22Rv1 (cell line): Measurements from ENCODE around the gene KIRREL2.

ENCODE experiments used
- H3K27ac ChIP-seq: fragments of 450-650 bp; 2 replicates; pipeline ENCODE4 v1.5.1; 2017
- CTCF ChIP-seq: fragments of 450-650 bp; IDR thresholded peaks from 2 replicates; pipeline ENCODE4 v1.5.1; 2017; ENCODE audit warnings: mild to moderate bottlenecking
- ZFX ChIP-seq: fragments of 450-650 bp; IDR thresholded peaks from 2 replicates; pipeline ENCODE4 v1.6.1; 2017; ENCODE audit warnings: antibody characterized with exemption, borderline replicate concordance

KIRREL2 gene

GRCh38 chr19:35816846-35817245, 39.9 kb upstream of the KIRREL2 start:
- TF ChIP-seq ZFX (no peak), CTCF (no peak)
- H3K27ac ChIP-seq, result no peak overlapping the region

GRCh38 chr19:35818445-35818844, 38.3 kb upstream of the KIRREL2 start:
- H3K27ac ChIP-seq, result no peak overlapping the region
- TF ChIP-seq CTCF (no peak), ZFX (no peak)

GRCh38 chr19:35822579-35822978, 34.1 kb upstream of the KIRREL2 start:
- no peak overlapping the region for H3K27ac ChIP-seq
- TF ChIP-seq CTCF (no peak), ZFX (no peak)

GRCh38 chr19:35824150-35824549, 32.6 kb upstream of the KIRREL2 start:
- no peak overlapping the region for H3K27ac ChIP-seq
- no peak for TF ChIP-seq CTCF
- TF ChIP-seq ZFX, result no peak

- TF ChIP-seq ZFX, result no peak
- no peak for TF ChIP-seq CTCF
- no peak overlapping the region for H3K27ac ChIP-seq
These were observed 27.9 kb upstream of the KIRREL2 start for GRCh38 chr19:35828692-35829301.

GRCh38 chr19:35830986-35831385, 25.7 kb upstream of the KIRREL2 start:
- H3K27ac ChIP-seq, result no peak overlapping the region
- TF ChIP-seq ZFX (no peak), CTCF (no peak)

GRCh38 chr19:35832054-35832453, 24.7 kb upstream of the KIRREL2 start:
- no peak overlapping the region for H3K27ac ChIP-seq
- TF ChIP-seq ZFX, result no peak
- TF ChIP-seq CTCF, result no peak
